Activated CD8-positive, alpha-beta T cell treated with anti-CD3 and anti-CD28 coated beads for 36 hours (primary cell): ENCODE results near the gene NIPA2. TPM values are rescaled to one million over a fixed set of nuclear protein-coding genes. Genes with fewer than 3 reads are reported as not detected.
A peak's percentile ranks its signal among the peaks of the same experiment; 100 is the strongest.

ENCODE experiments used
- ATAC-seq: fragments of 200-7000 bp; cut with Tn5 transposase; one replicate; pipeline ENCODE4 v1.10.0; 2021; ENCODE audit warnings: mild to moderate bottlenecking, moderate library complexity
- CTCF ChIA-PET: fragments of 350-600 bp; sonication (Branson Sonifier 250); formaldehyde crosslinking; loops from one replicate; lab custom pipeline; 2021; ENCODE audit warnings: antibody characterized with exemption; lab: Charles Lee
- POLR2A ChIA-PET: fragments of 350-600 bp; sonication (Branson Sonifier 250); formaldehyde crosslinking; loops from one replicate; lab custom pipeline; 2021; ENCODE audit warnings: antibody characterized with exemption; lab: Charles Lee
- DNase-seq: peaks from one replicate; pipeline ENCODE4 v3.0.0-alpha.2; 2020
- H3K27ac Mint-ChIP-seq: one replicate; pipeline ENCODE4 v1.8.0; 2021; ENCODE audit warnings: mild to moderate bottlenecking, mixed read lengths
- H3K27me3 Mint-ChIP-seq: one replicate; pipeline ENCODE4 v1.8.0; 2021; ENCODE audit warnings: mixed read lengths
- H3K36me3 Mint-ChIP-seq: one replicate; pipeline ENCODE4 v1.8.0; 2021; ENCODE audit warnings: low read depth, mixed read lengths
- H3K4me1 Mint-ChIP-seq: one replicate; pipeline ENCODE4 v1.8.0; 2021; ENCODE audit warnings: low read depth, mixed read lengths
- H3K4me3 Mint-ChIP-seq: one replicate; pipeline ENCODE4 v1.8.0; 2021; ENCODE audit warnings: mild to moderate bottlenecking, moderate library complexity, mixed read lengths
- H3K9me3 Mint-ChIP-seq: one replicate; pipeline ENCODE4 v1.8.0; 2021; ENCODE audit warnings: mixed read lengths
- intact Hi-C: fragments of 100-400 bp; cut with micrococcal nuclease; formaldehyde crosslinking; loops from one replicate; pipeline ENCODE4 v1.10.0; 2022
- total RNA-seq, 2 experiments: library from RNA; stranded (reverse); gene quantifications; one replicate each; pipeline ENCODE4 v1.2.3, GENCODE V29; 2021
- TF ChIP-seq, protein P1 (sequence below): fragments of 200-600 bp; IDR thresholded peaks from one replicate; pipeline ENCODE4 v1.8.0; 2022; ENCODE audit warnings: antibody characterized with exemption, mild to moderate bottlenecking

Gene NIPA2
- total RNA-seq, 2 experiments from 2014 or later = 59.2 to 61.5 TPM

DNA sequence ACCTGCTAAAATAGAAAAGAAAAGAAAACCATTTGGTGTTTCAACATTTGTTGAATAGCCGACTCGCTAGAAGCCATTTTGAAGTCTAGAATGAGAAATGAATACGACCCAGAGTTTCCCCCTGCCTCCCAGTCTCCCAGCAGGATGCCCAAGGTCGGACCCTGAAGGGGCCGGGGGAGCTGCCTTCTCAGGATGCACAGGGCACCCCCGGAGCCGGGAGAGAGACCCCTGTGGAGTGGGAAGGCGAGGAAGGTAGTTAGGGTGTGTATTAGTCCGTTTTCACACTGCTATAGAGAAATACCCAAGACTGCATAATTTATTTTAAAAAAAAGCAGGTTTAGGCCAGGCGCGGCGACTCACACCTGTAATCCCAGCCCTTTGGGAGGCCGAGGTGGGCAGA is 44.7 kb downstream of the NIPA2 start:
- no peak overlapping the region for H3K4me3 Mint-ChIP-seq
- TF ChIP-seq, protein P1, sequence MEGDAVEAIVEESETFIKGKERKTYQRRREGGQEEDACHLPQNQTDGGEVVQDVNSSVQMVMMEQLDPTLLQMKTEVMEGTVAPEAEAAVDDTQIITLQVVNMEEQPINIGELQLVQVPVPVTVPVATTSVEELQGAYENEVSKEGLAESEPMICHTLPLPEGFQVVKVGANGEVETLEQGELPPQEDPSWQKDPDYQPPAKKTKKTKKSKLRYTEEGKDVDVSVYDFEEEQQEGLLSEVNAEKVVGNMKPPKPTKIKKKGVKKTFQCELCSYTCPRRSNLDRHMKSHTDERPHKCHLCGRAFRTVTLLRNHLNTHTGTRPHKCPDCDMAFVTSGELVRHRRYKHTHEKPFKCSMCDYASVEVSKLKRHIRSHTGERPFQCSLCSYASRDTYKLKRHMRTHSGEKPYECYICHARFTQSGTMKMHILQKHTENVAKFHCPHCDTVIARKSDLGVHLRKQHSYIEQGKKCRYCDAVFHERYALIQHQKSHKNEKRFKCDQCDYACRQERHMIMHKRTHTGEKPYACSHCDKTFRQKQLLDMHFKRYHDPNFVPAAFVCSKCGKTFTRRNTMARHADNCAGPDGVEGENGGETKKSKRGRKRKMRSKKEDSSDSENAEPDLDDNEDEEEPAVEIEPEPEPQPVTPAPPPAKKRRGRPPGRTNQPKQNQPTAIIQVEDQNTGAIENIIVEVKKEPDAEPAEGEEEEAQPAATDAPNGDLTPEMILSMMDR = no peak
- H3K27ac Mint-ChIP-seq = no peak overlapping the region
- intact Hi-C loops = no loop called here
- DNase-seq (no peak), ATAC-seq (no peak)
- POLR2A ChIA-PET = no interaction called here
- peaks cover 2% of the 10 kb centered on the region for H3K4me1 Mint-ChIP-seq
- peaks cover 3% of the 10 kb centered on the region for H3K36me3 Mint-ChIP-seq
- no peaks in the 10 kb centered on the region for H3K27me3 Mint-ChIP-seq
- CTCF ChIA-PET = no interaction called here
- H3K9me3 Mint-ChIP-seq = no peaks in the 10 kb centered on the region

DNA sequence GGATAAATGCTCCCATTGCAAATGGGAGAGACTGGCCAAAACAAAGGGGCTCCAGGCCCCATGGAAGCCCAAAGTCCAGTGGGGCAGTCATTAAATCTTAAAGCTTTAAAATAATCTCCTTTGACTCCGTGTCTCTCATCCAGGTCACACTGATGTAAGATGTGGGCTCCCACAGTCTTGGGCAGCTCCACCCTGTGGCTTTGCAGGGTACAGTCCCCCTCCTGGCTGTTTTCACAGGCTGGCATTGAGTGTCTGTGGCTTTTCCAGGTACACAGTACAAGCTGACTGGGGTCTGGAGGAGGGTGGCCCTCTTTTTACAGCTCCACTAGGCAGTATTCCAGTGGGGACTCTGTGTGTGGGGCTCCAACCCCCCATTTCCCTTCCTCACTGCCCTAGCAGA is 45.9 kb downstream of the NIPA2 start:
- Mint-ChIP-seq H3K4me1 (peaks cover 2% of the 10 kb centered on the region), H3K36me3 (peaks cover 3% of the 10 kb centered on the region), H3K9me3 (no peaks in the 10 kb centered on the region), H3K27me3 (no peaks in the 10 kb centered on the region), H3K4me3 (no peak overlapping the region), H3K27ac (no peak overlapping the region)
- ATAC-seq (no peak), DNase-seq (peak; percentile 34)
- ChIA-PET CTCF (no interaction called here), POLR2A (interaction anchor here (0.8 kb wide), 1 partner anchor 15 kb away, joined by 5 read pairs; no protein-coding TSS in a partner anchor)
- intact Hi-C loops = no loop called here
- TF ChIP-seq, protein P1 = peak; percentile 14

DNA sequence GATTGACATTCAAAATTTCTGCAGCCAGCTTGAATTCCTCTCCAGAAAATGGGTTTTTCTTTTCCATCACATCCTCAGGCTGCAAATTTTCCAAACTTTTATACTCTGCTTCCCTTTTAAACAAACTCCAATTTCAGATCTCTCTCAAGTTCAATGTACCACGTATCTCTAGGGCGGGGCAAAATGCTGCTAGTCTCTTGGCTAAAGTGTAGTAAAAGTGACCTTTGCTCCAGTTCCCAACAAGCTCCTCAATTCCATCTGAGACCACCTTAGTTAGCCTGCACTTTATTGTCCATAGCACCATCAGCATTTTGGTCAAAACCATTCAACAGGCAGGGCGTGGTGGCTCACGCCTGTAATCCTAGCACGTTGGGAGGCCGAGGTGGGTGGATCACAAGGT is 46.7 kb downstream of the NIPA2 start:
- peaks cover under 1% of the 10 kb centered on the region for H3K4me1 Mint-ChIP-seq
- ATAC-seq = no peak
- peaks cover 3% of the 10 kb centered on the region for H3K36me3 Mint-ChIP-seq
- intact Hi-C loops = no loop called here
- POLR2A ChIA-PET = no interaction called here
- DNase-seq = no peak
- CTCF ChIA-PET = no interaction called here
- H3K9me3 Mint-ChIP-seq = no peaks in the 10 kb centered on the region
- TF ChIP-seq, protein P1 = no peak
- H3K4me3 Mint-ChIP-seq = no peak overlapping the region
- H3K27ac Mint-ChIP-seq = no peak overlapping the region
- H3K27me3 Mint-ChIP-seq = no peaks in the 10 kb centered on the region

DNA sequence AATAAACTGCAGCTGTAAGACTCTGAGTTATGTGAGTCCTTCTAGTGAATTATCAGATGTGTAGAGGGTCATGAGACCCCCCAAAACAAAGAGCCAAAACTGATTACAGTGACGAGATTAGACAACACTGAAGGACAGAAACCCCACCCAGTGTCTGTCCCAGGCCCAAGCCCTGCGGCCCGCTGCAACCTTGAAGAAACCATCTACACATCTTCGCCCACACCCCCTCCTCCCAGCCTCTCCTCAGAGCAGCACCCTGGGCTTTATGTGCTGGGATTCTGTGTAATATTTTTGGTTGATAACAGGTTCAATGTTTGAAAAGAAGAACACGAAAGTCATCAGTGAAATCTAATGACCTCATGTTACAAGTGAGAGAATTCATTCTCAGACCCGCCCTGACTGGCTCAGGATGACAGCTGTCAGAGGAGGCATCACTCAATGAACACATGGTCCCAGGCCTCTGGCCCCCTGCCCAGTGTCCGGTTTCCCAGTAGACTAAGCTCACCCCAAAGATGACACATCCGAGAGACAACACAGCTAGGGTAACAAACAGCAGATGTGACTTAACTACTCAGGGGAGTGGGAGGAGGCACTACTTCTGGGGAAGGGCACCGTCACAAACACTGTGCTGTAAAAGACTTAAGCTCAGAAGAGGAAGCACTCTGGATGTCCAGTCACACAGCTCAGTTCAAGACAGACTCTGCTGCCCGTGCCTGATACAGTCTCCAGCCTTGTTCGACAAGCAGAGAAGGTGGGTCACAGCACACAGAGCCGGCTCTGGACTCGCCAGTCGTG is 48.9 kb downstream of the NIPA2 start:
- CTCF ChIA-PET = no interaction called here
- H3K27ac Mint-ChIP-seq = no peak overlapping the region
- ATAC-seq = no peak
- POLR2A ChIA-PET = no interaction called here
- H3K4me1 Mint-ChIP-seq = no peaks in the 10 kb centered on the region
- no peaks in the 10 kb centered on the region for H3K36me3 Mint-ChIP-seq
- DNase-seq = no peak
- intact Hi-C loops = no loop called here
- TF ChIP-seq, protein P1 = no peak
- no peak overlapping the region for H3K4me3 Mint-ChIP-seq
- no peaks in the 10 kb centered on the region for H3K27me3 Mint-ChIP-seq
- no peaks in the 10 kb centered on the region for H3K9me3 Mint-ChIP-seq

DNA sequence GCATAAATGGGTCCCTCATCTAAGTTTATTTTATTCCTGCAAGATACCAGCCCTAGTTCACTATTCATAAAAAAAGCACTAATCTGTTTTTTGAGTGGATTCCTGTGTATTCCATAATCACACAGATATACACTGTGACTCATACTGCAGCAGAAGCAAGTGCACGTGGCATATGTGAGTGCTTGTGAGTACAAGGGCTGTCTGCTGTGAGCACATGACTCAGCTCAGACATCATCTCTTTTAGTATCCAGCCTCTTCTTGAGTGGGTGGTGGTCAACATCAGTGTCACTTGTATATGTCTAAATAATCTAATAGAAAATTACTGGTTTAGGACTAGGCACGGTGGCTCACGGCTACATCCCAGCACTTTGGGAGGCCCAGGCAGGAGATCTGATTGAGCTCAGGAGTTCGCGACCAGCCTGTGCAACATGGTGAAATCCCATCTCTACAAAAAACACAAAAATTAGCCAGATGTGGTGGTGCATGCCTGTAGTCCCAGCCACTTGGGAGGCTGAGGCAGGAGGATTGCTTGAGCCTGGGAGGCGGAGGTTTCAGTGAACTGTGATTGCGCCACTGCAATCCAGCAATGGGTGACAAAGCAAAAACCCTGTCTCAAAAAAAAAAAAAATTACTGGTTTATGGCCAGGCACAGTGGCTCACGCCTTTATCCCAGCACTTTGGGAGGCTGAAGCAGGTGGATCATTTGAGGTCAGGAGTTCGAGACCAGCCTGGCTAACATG is 49.8 kb downstream of the NIPA2 start:
- H3K27ac Mint-ChIP-seq = no peak overlapping the region

More for the DNA sequence above, 49.8 kb downstream of the NIPA2 start:
- TF ChIP-seq, protein P1 = no peak
- ATAC-seq (no peak), DNase-seq (no peak)
- ChIA-PET CTCF (no interaction called here), POLR2A (no interaction called here)
- no peaks in the 10 kb centered on the region for H3K9me3 Mint-ChIP-seq
- no peaks in the 10 kb centered on the region for H3K27me3 Mint-ChIP-seq
- no peaks in the 10 kb centered on the region for H3K4me1 Mint-ChIP-seq
- H3K36me3 Mint-ChIP-seq = no peaks in the 10 kb centered on the region
- intact Hi-C loops = no loop called here
- no peak overlapping the region for H3K4me3 Mint-ChIP-seq
